NCI-H524 treated with DMSO at 0.1 percent for 48 hours (cell line): Measurements from ENCODE around the gene SPON1.
"Not testable (repeated sequence)": the region's sequence is repeated elsewhere in the genome, so short reads cannot be mapped to it uniquely, and the experiment has no call there.

Source experiments
- DNase-seq: peaks from one replicate; lab custom pipeline; 2025; lab: John Stamatoyannopoulos, UW

The SPON1 gene

GRCh38 chr11:13983081-13983751, 20.7 kb downstream of the SPON1 start:
- DNase-seq, result no peak

GRCh38 chr11:13984616-13985450, 22.3 kb downstream of the SPON1 start:
- DNase-seq, result no peak

DNA sequence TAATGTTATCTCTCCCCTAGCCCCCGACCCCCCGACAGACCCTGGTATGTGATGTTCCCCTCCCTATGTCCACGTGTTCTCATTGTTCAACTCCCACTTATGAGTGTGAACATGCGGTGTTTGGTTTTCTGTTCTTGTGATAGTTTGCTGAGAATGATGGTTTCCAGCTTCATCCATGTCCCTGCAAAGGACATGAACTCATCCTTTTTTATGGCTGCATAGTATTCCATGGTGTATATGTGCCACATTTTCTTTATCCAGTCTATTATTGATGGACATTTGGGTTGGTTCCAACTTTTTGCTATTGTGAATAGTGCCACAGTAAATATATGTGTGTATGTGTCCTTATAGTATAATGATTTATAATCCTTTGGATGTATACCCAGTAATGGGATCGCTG, 24.2 kb downstream of the SPON1 start:
- DNase-seq, result not testable (repeated sequence)

- DNase-seq, result not testable (repeated sequence)
Measured at GRCh38 chr11:13992158-13992856, 29.8 kb downstream of the SPON1 start.

DNA sequence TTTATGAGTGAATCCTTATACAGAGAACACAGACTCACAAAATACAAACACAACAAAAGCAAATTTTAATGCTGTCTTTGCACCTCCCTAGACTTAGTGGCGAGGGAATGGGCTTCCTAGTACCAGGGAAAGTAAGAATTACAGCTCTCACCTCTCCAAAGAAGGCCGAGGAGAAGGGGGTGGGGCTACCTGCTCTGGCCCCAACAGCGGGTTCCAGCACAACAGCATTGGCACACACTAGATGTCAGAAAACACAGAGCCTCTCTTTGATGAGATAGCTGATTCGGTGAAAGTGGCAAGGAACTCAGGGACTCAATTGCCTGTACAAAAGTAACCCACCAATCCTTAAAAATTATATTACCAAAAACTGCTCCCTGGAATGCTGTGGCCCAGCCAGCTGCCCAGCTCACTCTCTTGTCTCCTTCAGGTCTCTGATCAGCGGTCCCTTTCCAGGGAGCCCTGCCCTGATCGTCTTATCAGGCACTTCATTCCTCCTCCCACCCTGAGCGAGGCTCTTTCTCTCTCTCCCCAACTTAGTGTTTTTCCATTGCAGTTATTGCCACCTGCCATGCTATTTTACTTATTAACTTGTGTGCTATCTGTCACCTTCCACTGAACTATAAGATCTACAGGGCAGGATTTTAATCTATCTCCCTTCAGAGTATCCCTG, 30.7 kb downstream of the SPON1 start:
- DNase-seq, result peak; percentile 12

GRCh38 chr11:13997881-13998280, 35.4 kb downstream of the SPON1 start:
- DNase-seq, result no peak

GRCh38 chr11:13999704-14000103, 37.2 kb downstream of the SPON1 start:
- no peak for DNase-seq

DNA sequence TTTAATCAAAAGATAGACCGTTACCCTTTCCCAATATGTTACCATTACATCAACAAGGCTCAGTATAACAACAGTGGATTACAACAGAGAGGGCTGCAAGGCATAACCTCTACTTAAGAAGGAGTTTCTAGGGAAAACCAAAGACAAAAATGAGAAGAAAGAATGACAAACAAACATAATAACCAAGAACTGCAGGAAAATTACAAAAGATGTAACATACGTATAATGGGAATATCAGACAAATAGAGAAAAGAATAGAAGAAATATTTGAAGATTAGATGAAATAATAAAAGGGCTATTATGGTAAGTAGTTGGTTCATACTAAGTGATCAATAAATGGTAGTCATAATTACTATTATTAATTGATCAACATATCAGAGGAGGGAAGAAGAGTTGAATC, 39.1 kb downstream of the SPON1 start:
- DNase-seq, result no peak

DNA sequence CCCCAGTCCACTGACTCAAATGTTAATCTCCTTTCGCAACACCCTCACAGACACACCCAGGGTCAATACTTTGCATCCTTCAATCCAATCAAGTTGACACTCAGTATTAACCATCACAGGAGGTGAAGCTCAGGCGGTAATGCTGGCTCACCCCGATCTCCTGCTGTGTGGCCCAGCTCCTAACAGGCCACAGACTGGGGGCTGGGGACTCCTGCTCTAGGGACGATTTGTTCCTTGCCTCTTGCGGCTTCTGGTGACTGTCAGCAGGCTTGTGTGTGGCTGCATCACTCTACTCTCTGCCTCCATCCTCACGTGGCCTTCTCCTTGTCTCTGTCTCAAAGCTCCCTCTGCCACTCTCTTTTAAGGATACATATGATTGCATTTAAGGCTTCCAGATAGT, 45.0 kb downstream of the SPON1 start:
- no peak for DNase-seq

DNA sequence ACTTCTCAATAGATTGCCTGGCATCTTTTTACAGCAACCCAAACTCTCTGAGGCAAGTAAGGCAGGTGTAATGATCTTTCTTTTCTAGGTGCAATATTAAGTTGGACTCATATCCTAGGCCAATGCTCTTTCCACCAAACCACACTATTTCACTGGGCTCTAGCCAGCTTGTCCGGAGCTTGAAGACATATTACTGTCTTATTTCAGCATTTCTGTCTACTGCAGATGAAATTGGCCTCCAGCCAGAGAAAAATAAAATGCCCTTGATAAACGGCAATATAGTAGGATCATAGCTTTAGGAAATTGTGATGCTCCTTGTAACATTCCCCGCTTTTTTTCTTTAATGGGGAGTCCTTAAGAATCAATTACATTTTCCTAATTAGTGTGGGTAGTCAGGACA, 48.1 kb downstream of the SPON1 start:
- DNase-seq, result no peak

DNA sequence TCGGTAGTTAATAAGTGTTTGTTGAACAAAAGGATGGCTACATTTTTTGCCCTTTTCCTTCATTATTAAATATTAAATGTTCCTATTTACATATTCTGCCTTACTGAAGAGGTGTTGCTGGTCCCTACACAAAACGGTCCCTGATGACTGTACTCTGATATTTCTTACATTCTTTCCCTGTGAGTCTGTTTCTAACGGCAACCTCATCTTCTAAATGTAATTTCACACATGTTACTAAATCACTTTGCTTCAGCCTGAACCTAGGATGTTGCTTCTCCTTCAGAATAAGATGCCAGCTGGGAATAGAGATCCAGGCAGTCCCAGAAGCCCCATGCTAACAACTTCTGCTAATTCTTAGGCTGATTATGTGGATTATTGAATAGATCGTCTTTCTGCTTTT, 50.3 kb downstream of the SPON1 start:
- no peak for DNase-seq

- no peak for DNase-seq
Measured at GRCh38 chr11:14015711-14016110, 53.2 kb downstream of the SPON1 start.

GRCh38 chr11:14018441-14018840, 55.9 kb downstream of the SPON1 start:
- no peak for DNase-seq

- DNase-seq, result no peak
Measured at GRCh38 chr11:14021738-14022137, 59.2 kb downstream of the SPON1 start.

DNA sequence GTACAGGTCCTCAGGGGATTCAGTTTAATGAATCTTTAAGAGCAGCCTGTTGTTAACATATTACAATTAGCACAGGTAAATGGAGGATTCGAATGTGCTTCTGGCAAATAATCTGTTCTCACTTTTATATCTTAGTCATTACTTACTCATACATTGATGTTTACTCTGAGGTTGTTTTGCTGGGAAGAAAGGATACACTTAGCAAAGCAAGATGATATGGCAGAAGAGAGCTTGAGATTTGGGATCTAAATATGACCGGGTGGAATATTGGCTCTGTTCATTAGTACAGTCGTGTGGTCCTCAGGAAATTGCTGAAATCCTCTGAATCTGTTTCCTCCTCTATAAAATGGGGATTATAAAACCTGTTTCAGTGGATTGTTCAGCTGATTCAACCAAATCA, 59.7 kb downstream of the SPON1 start:
- DNase-seq, result no peak

DNA sequence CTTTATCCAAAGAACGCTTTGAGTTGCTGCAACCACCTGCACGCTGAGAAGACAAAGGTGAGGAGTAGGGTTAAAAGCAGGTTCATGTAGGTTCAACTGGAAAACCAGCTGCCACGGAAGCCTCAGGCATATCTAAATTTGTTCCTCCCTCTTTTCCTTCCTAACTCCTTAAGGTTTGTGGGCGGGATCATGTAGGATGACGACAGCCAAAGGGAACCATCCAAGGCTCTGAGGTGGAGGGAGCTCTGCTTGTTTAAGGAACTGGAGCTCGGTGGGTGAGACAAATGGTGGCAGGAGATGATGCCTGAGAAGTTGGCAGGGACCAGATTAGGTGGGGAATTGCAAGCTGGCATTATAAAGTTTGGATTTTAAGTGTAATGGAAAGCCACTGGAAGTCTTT, 60.3 kb downstream of the SPON1 start:
- DNase-seq, result no peak

DNA sequence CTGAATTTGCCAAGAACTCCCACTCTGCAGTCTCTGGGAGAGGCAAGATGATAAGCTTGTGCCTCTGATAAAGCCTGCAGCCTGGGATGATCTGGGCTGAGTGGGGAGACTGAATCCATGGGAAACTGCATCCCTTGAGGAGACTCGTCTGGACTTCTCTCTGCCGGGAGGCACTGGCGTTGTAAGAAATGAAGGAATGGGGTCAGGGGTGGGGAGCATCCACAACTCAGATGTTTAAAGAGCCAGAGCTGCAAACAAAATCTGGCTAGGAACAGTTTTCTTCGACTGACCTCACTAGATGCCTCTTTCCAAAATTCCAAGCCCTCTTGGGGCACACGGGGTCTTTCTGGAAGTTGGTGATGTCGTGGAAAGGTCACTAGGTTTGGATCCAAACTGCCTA, 64.4 kb downstream of the SPON1 start:
- no peak for DNase-seq

DNA sequence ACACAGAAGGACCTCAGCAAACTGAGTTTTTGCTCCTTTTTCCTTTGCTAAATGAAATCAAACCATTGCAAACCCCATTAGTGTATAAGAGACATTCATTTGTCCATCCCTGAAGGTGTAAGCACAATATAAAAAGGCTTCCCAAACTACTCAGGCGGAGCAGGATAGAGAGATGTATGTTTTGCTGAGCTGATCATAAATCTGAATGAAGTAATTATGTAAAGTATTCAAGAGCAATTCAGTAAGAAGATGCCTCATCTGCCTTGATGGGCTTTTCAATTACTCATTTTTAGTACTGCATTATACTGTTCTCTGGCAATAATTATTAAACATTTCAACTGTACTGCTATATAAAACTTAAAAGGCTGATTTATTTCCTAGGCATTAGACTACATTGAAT, 65.0 kb downstream of the SPON1 start:
- DNase-seq, result no peak

GRCh38 chr11:14029440-14029839, 66.9 kb downstream of the SPON1 start:
- no peak for DNase-seq

GRCh38 chr11:14029971-14030920, 67.7 kb downstream of the SPON1 start:
- no peak for DNase-seq

DNA sequence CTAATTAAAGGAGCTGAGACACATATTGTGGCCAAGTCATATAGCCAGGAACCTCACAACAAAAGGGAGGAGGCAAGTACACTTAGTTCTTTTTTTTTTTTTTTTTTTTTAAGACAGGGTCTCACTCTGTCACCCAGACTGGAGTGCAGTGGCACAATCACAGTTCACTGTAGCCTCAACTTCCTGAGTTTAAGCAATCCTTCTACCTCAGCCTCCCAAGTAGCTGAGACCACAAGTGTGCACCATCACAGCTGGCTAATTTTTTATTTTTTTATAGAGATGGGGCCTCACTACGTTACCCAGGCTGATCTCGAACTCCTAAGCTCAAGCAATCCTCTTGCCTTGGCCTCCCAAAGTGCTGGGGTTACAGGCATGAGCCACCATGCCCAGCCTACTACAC, 73.0 kb downstream of the SPON1 start:
- not testable (repeated sequence) for DNase-seq
